GM12865 (cell line): ENCODE measurements around the gene MYL7.

Experiments
- DNase-seq: peaks from one replicate; pipeline ENCODE4 v3.0.0; 2010; ENCODE audit warnings: low read depth
- H3K4me3 ChIP-seq: 2 replicates; pipeline ENCODE4 v1.5.1; 2011; ENCODE audit warnings: mild to moderate bottlenecking, low read depth, low read length, control low read depth
- CTCF ChIP-seq: IDR thresholded peaks from 2 replicates; pipeline ENCODE4 v1.5.1; 2011; ENCODE audit warnings: low read length, control low read depth, low read depth, inconsistent platforms; ENCODE audit not compliant: insufficient read depth; ENCODE audit errors: missing control alignments

MYL7 gene

GRCh38 chr7:44122529-44122928 is 18.6 kb downstream of the MYL7 start:
- peak overlapping the region; percentile 90 for H3K4me3 ChIP-seq
- no peak for DNase-seq
- TF ChIP-seq CTCF: no peak

- TF ChIP-seq CTCF: no peak
- no peak for DNase-seq
- H3K4me3 ChIP-seq: peak overlapping the region; percentile 90
These were observed 19.2 kb downstream of the MYL7 start for GRCh38 chr7:44121761-44122420.

DNA sequence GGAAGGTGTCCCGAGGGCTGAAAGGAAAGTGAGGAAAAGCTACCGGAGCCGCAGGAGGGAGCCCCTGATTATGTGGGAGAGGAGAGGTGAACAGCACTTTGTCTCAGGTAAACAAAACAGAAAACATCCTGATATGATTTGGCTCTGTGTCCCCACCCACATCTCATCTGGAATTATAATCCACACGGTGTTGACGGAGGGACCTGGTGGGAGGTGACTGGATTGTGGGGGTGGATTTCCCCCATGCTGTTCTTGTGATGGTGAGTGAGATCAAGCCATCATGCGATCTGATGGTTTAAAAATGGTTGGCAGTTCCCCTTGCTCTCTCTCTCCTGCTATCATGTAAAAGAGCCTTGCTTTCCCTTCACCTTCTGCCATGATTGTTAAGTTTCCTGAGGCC is 20.7 kb downstream of the MYL7 start:
- no peak for TF ChIP-seq CTCF
- no peak for DNase-seq
- H3K4me3 ChIP-seq: no peak overlapping the region

DNA sequence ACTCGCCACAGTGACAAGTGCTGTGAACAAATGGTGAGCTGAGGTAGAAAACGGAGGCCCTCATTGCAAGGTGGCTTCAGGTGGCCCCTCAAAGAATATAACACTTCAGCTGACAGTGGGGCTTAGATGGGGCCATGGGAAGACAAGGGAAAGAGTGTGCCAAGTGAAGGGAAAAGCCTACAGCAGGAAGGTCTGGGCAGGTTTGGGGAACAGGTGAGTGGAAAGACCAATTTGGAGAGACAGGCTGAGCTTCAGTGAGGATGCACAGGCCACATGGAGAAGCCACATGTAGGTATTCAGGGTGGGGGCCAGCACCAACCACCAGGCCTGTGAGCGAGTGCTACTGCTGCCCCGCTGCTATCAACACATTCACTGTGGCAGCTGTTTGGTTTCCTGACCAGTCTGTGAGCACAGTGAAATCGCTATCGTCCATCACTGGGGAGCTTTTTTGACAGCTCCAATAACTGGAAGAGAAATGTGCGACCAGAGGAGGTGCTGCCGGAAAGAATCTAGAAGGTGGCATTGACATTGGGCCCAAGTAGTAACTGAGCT is 21.2 kb downstream of the MYL7 start:
- TF ChIP-seq CTCF: no peak
- H3K4me3 ChIP-seq: no peak overlapping the region
- DNase-seq: no peak

DNA sequence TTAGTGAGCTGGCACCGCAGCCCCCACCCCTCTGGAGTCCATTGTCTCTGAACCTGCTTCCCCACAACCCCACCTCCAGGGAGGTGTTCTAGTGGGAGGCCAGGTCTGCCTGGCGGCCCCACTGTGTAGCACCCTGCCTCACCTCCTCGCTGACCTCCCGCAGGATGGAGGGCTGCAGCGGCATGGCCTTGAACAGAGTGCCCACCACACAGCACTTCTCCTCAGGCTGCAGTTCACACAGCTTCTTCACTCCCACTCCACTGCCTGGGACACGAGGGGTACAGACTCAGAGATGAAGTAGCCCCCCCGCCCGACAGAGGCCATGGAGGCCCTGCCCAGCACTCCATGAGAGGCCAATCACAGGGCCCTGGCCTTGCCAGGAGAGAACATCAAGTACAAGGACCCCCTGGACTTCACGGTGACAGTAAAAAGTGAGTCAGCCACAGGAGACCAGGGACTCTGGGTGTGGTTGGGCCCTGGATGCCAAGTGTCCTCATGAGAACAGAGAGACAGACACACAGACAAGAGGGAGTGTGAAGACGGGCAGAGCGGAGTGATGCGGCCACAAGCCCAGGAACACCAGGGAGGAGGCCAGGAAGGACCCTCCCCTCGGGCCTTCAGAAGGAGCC is 23.2 kb downstream of the MYL7 start:
- DNase-seq: no peak
- TF ChIP-seq CTCF: no peak
- H3K4me3 ChIP-seq: no peak overlapping the region

DNA sequence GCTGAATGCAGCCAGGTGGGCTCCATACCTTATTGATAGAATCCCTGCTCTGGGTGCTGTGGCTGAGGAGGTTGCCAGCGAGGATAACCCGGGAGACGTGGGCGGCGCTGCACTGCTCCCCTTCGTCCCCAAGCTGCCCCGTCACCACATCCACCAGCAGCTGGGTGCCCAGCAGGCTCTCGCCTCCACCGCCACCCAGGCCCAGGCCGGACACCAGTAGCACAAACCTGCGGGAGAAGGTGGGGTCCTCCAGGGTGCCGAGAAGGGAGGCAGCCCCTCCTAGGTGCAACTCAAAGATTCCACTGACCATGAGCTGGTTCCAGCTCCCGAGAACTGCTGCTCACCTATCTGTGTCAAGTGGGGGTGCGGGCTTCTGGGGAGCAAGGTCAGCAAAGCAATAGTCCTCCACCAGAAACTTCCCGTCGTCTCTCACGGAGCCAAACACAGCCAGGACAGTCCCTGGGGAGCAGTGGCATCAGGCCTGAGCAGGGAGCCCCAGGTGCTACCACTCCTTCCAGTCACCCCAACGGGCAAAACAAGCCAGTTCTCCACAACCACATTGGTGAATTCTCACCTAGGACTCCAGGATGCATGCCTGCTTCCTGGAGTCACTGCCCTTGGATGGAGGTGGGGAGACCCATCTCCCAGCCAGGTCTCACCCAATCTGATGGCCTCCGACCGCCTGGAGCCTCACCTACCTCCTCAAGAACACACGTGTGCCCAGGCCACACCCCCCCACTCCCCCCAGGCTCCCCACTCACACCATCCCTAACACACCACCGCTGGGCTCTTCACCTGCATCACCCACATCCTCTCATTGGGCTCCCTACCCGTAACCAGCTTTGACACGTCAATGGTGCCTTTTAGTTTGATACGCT is 24.1 kb downstream of the MYL7 start:
- no peak overlapping the region for H3K4me3 ChIP-seq
- no peak for DNase-seq
- no peak for TF ChIP-seq CTCF
